Measurements from ENCODE around the gene HOXC12.

Gene HOXC12

DNA sequence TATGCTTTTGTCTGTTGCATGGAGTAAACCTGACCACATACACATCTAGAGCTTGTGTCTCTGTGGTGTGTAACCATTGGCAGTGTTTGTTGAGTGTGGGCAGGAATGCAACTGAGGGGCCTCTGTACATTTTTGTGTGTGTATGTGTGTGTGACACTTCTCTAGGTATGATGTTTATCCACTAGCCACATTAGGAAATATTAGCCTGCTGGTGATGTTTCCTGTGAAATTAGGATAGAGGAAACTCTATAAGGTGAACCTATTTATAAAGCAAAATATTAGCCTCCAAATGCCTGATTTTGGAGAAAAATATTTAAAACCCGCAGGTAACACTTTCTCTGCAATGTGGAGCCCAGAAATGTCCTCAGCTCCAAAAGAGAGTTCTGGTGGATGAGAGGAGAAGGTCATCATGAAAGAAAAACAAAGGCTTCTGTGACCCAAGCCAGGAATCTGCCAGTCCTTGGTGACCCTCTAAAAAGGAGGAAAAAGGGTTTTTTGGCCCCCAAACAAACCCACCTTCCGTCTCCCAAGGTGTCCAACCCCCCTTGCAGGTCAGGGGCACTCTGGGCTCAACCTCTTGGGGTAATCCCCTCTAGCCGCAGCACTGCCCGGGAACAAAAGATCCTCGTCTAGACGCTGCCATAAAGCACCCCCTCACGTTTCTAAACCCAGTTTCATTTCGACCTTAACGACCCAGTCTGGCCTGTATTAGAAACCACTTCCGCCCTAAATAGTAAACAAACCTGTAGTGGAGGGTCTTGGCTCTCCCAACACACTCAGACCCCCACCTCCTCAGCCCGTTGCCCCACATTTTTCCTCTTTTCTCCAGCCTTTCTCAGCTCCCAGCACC lies 23.1 kb downstream of the HOXC12 start:
- TF ChIP-seq, protein P1, sequence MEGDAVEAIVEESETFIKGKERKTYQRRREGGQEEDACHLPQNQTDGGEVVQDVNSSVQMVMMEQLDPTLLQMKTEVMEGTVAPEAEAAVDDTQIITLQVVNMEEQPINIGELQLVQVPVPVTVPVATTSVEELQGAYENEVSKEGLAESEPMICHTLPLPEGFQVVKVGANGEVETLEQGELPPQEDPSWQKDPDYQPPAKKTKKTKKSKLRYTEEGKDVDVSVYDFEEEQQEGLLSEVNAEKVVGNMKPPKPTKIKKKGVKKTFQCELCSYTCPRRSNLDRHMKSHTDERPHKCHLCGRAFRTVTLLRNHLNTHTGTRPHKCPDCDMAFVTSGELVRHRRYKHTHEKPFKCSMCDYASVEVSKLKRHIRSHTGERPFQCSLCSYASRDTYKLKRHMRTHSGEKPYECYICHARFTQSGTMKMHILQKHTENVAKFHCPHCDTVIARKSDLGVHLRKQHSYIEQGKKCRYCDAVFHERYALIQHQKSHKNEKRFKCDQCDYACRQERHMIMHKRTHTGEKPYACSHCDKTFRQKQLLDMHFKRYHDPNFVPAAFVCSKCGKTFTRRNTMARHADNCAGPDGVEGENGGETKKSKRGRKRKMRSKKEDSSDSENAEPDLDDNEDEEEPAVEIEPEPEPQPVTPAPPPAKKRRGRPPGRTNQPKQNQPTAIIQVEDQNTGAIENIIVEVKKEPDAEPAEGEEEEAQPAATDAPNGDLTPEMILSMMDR (conservative IDR thresholded peaks at IDR 0.05; ENCODE audit: control insufficient read depth, insufficient read depth, low read depth, low read length) = no peak
- no peak overlapping the region for H3K4me3 ChIP-seq (ENCODE audit: control insufficient read depth, low read depth, low read length)
- DNase-seq (ENCODE audit: low read depth) = no peak

DNA sequence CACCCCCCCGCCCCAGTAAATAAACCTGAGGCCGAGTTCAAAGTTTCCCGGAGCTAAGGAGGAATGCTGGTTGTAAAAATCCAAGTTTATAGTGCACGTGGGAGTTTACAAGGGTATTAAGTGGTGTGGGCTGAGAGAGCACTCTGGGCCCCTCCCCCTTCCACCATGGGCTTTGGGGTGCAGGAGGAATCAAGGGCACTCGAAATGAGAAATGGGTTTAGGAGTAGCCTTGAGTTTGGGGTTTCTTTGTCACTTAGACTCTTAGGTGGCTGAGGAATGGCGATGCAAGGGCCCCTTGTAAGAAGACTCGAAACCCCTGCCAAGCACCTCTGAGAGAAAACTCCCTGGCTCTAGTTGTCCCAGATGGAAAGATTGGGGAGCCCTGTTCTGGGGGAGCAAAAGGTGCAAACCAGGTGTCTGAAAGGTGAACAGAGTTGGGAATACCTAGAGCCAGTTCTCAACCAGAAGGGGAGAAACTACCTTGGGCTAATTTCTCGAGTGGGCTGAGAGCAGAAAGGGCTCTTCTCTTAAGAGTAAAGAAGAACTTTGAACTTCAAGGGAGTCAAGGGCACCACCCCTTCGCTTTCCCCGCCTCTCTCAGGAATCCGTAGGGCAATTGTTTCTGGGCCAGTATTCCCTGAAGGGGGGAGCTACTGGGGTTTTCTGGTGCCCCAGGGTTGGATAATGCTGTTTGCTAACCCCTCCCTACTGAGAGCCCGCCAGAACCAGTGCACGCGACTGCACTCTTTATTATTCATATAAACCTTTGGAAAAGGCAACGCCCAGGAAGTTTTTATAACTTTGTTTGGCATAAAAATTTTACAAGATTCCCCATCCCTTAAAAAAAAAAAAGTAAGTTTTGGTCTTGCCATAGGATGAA lies 24.0 kb downstream of the HOXC12 start:
- TF ChIP-seq, protein P1 (conservative IDR thresholded peaks at IDR 0.05; ENCODE audit: control insufficient read depth, insufficient read depth, low read depth, low read length) = no peak
- DNase-seq (ENCODE audit: low read depth) = no peak
- H3K4me3 ChIP-seq (ENCODE audit: control insufficient read depth, low read depth, low read length) = no peak overlapping the region

- TF ChIP-seq, protein P1 (conservative IDR thresholded peaks at IDR 0.05; ENCODE audit: control insufficient read depth, insufficient read depth, low read depth, low read length) = no peak
- DNase-seq (ENCODE audit: low read depth) = no peak
- H3K4me3 ChIP-seq (ENCODE audit: control insufficient read depth, low read depth, low read length) = no peak overlapping the region
Observed at GRCh38 chr12:53980104-53980801, 25.6 kb downstream of the HOXC12 start.

- TF ChIP-seq, protein P1 (conservative IDR thresholded peaks at IDR 0.05; ENCODE audit: control insufficient read depth, insufficient read depth, low read depth, low read length) = no peak
- no peak for DNase-seq (ENCODE audit: low read depth)
- no peak overlapping the region for H3K4me3 ChIP-seq (ENCODE audit: control insufficient read depth, low read depth, low read length)
Observed at GRCh38 chr12:53980802-53981496, 26.2 kb downstream of the HOXC12 start.

DNA sequence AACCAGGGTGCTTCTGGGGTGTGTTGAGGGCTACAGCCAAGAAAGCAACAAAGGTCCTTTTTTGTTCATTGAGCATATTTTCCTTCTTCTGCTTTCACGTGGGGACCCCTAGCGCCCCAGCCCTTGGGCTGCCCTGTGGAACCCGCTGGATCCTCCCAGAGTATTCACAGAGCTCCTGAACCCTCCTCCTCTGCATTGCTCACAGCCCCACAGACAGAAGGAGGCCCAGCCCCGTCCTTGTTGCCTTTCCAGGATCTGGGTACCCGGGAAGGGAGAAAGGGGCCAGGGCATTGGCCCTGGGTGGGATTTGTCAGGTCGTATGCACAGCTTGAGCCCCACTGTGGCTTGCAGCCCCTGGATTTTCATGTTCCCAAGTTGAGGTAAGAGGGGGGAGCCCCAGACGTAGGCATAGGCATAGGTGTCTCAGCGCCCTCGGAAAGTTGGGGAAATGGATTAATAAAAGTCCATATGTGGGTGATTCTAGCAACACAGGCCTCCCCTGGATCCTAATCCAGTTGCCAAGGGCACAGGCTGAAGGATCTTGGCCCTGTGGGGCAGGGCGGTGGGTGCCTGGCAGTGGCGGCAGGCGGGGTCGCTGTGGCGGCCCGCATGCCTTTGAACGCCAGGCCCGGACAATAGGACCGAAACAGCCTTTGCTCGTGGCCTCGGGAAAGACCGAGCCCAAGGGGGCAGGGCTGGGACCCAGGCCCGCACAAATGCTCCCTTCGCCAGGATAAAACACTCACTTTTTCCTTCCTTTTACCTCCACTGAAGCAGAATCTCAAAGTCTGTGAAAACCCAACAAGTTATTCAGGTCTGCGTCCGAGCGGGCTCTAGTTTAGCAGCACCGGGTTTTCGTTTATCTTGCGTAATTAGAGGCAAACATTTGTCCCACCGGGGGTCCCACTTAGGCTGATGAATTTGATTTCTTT lies 27.2 kb downstream of the HOXC12 start:
- TF ChIP-seq, protein P1 (conservative IDR thresholded peaks at IDR 0.05; ENCODE audit: control insufficient read depth, insufficient read depth, low read depth, low read length) = no peak
- H3K4me3 ChIP-seq (ENCODE audit: control insufficient read depth, low read depth, low read length) = no peak overlapping the region
- no peak for DNase-seq (ENCODE audit: low read depth)

Measured in fibroblast of mammary gland (primary cell).